ENCODE results near the gene MAPRE2. TPM values are rescaled to one million over a fixed set of nuclear protein-coding genes. Genes with fewer than 3 reads are reported as not detected.

MAPRE2 gene
- total and polyA plus RNA-seq, 10 donors: 18.8 to 62.9 (median 45.1) TPM

GRCh38 chr18:35132021-35132902 is 91.0 kb downstream of the MAPRE2 start:
- H3K36me3 ChIP-seq: peaks cover 4 to 100% (median 88%) of the 10 kb centered on the region in 6 donors
- no peak for DNase-seq
- H3K4me1 ChIP-seq: peaks cover 0 to 6% (median 0%) of the 10 kb centered on the region in 6 donors
- H3K9me3 ChIP-seq: no peaks in the 10 kb centered on the region
- H3K27me3 ChIP-seq (replicated peaks in 1 of 7): no peaks in the 10 kb centered on the region
- intact Hi-C loops (cut with DNase I; ENCODE audit: low total_unique reads): no loop called here
- H3K4me3 ChIP-seq: no peak overlapping the region
- no peak overlapping the region for H3K27ac ChIP-seq
- WGBS, 5 donors: 72 to 84% (median 76%) methylated on average over 10 of the region's 10 CpGs
- TF ChIP-seq POLR2A (IDR thresholded peaks at IDR 0.05): no peak
- no peak for TF ChIP-seq POLR2AphosphoS5 (IDR thresholded peaks at IDR 0.05)
- TF ChIP-seq CTCF (IDR thresholded peaks at IDR 0.05 in 8 of 11, conservative IDR thresholded peaks at IDR 0.05 in 3 of 11): no peak

- no peaks in the 10 kb centered on the region for H3K27me3 ChIP-seq (replicated peaks in 1 of 7)
- no peak for DNase-seq
- H3K36me3 ChIP-seq: peaks cover 4 to 100% (median 84%) of the 10 kb centered on the region in 6 donors
- peaks cover 0 to 6% (median 0%) of the 10 kb centered on the region in 6 donors for H3K4me1 ChIP-seq
- no peaks in the 10 kb centered on the region for H3K9me3 ChIP-seq
- WGBS, 5 donors: 88 to 95% (median 91%) methylated on average over 6 of the region's 6 CpGs
- intact Hi-C loops (cut with DNase I; ENCODE audit: low total_unique reads): no loop called here
- no peak overlapping the region for H3K27ac ChIP-seq
- H3K4me3 ChIP-seq: no peak overlapping the region
- no peak for TF ChIP-seq CTCF (IDR thresholded peaks at IDR 0.05 in 8 of 11, conservative IDR thresholded peaks at IDR 0.05 in 3 of 11)
- no peak for TF ChIP-seq POLR2A (IDR thresholded peaks at IDR 0.05)
- TF ChIP-seq POLR2AphosphoS5 (IDR thresholded peaks at IDR 0.05): no peak
Observed at GRCh38 chr18:35134190-35134730, 93.0 kb downstream of the MAPRE2 start.

- Histone ChIP-seq H3K36me3 (peaks cover 0 to 100% (median 78%) of the 10 kb centered on the region in 6 donors), H3K4me3 (no peak overlapping the region), H3K27ac (no peak overlapping the region), H3K27me3 (replicated peaks in 1 of 7) (no peaks in the 10 kb centered on the region), H3K4me1 (peaks cover 0 to 6% (median 0%) of the 10 kb centered on the region in 6 donors), H3K9me3 (no peaks in the 10 kb centered on the region)
- WGBS, 5 donors: 89 to 98% (median 96%) methylated on average over 4 of the region's 4 CpGs
- no peak for DNase-seq
- intact Hi-C loops (cut with DNase I; ENCODE audit: low total_unique reads): no loop called here
- TF ChIP-seq POLR2AphosphoS5 (IDR thresholded peaks at IDR 0.05): no peak
- TF ChIP-seq POLR2A (IDR thresholded peaks at IDR 0.05): no peak
- TF ChIP-seq CTCF (IDR thresholded peaks at IDR 0.05 in 8 of 11, conservative IDR thresholded peaks at IDR 0.05 in 3 of 11): no peak
Observed at GRCh38 chr18:35134791-35135531, 93.7 kb downstream of the MAPRE2 start.
